H1 (cell line): Measurements from ENCODE around the gene YOD1. TPM values are rescaled to one million over a fixed set of nuclear protein-coding genes. Genes with fewer than 3 reads are reported as not detected.

Experiments
- BCL11A ChIP-seq, 2 experiments: IDR thresholded peaks; one replicate each; pipeline ENCODE4 v1.6.1; 2011; ENCODE audit warnings: low read depth in 2 of 2, low read length in 2 of 2, mild to moderate bottlenecking in 2 of 2
- CBX8 ChIP-seq: fragments of 300-800, 300-1000 bp; sonication (generic); IDR thresholded peaks from 2 replicates; pipeline ENCODE4 v1.7.1; 2016; ENCODE audit warnings: low read depth, low read length, borderline replicate concordance
- CHD2 ChIP-seq: IDR thresholded peaks from 2 replicates; pipeline ENCODE4 v1.6.1; 2012; ENCODE audit warnings: low read length, improper control_type of control experiment
- CREB1 ChIP-seq: IDR thresholded peaks from 2 replicates; pipeline ENCODE4 v1.6.1; 2012; ENCODE audit warnings: inconsistent platforms
- CTCF ChIP-seq, 3 experiments: IDR thresholded peaks; 1 replicate in 2 of 3; 2 replicates in 1 of 3; pipeline versions ENCODE4 v1.5.1 to v1.6.1; 2011; ENCODE audit warnings: low read length in 3 of 3, mild to moderate bottlenecking in 3 of 3, inconsistent platforms in 2 of 3, low read depth in 1 of 3, moderate library complexity in 1 of 3; ENCODE audit not compliant: insufficient read depth in 1 of 3; ENCODE audit errors: control extremely low read depth in 1 of 3
- GABPA ChIP-seq: IDR thresholded peaks from 2 replicates; pipeline ENCODE4 v1.6.1; 2011; ENCODE audit warnings: mild to moderate bottlenecking, low read length, moderate library complexity, borderline replicate concordance; ENCODE audit not compliant: insufficient read depth
- GTF2F1 ChIP-seq: IDR thresholded peaks from 2 replicates; pipeline ENCODE4 v1.6.1; 2012; ENCODE audit warnings: low read depth, low read length, improper control_type of control experiment, borderline replicate concordance
- HDAC2 ChIP-seq, 2 experiments: fragments of 300-600 bp in 1 of 2; sonication (generic) in 1 of 2; IDR thresholded peaks; 2 replicates each; pipeline ENCODE4 v1.6.1; 2011 to 2012; ENCODE audit warnings: low read depth in 2 of 2, low read length in 2 of 2, mild to moderate bottlenecking in 2 of 2, moderate library complexity in 2 of 2, borderline replicate concordance in 1 of 2, inconsistent platforms in 1 of 2
- MAFK ChIP-seq: IDR thresholded peaks from 2 replicates; pipeline ENCODE4 v1.6.1; 2012; ENCODE audit warnings: low read depth, mild to moderate bottlenecking, improper control_type of control experiment, low read length
- PHF8 ChIP-seq: fragments of 200-600 bp; sonication (generic); conservative IDR thresholded peaks from 2 replicates; pipeline ENCODE4 v1.7.1; 2012; ENCODE audit warnings: low read depth, mild to moderate bottlenecking, inconsistent platforms, low read length, moderate library complexity
- POU5F1 ChIP-seq: IDR thresholded peaks from 2 replicates; pipeline ENCODE4 v1.6.1; 2011; ENCODE audit warnings: low read depth, mild to moderate bottlenecking, low read length, moderate library complexity
- RFX5 ChIP-seq: IDR thresholded peaks from 2 replicates; pipeline ENCODE4 v1.6.1; 2011; ENCODE audit warnings: low read depth, low read length, improper control_type of control experiment, borderline replicate concordance
- RXRA ChIP-seq: IDR thresholded peaks from 2 replicates; pipeline ENCODE4 v1.6.1; 2011; ENCODE audit warnings: low read depth, mild to moderate bottlenecking, low read length, moderate library complexity; ENCODE audit not compliant: insufficient read depth
- SP1 ChIP-seq: IDR thresholded peaks from 2 replicates; pipeline ENCODE4 v1.6.1; 2011; ENCODE audit warnings: low read depth, low read length
- SUZ12 ChIP-seq: fragments of 200-600 bp; sonication (generic); IDR thresholded peaks from 2 replicates; pipeline ENCODE4 v1.6.1; 2012; ENCODE audit warnings: mild to moderate bottlenecking, inconsistent platforms, low read length, moderate library complexity, mixed read lengths
- TAF1 ChIP-seq: IDR thresholded peaks from 2 replicates; pipeline ENCODE4 v1.6.1; 2011; ENCODE audit warnings: mild to moderate bottlenecking, low read depth, low read length
- USF2 ChIP-seq: IDR thresholded peaks from 2 replicates; pipeline ENCODE4 v1.6.1; 2011; ENCODE audit warnings: low read length, improper control_type of control experiment
- YY1 ChIP-seq: IDR thresholded peaks from 2 replicates; pipeline ENCODE4 v1.6.1; 2011; ENCODE audit warnings: low read depth, mild to moderate bottlenecking, low read length
- polyA plus RNA-seq, 7 experiments: library from polyadenylated mRNA; depleted of rRNA in 3 of 7; stranded (reverse) in 5 of 7; unstranded in 2 of 7; fragments of >200 nt in 5 of 7; fragments of 200-250 nt in 2 of 7; gene quantifications; 1 replicate in 5 of 7; 2 replicates in 1 of 7; 4 replicates in 1 of 7; pipeline versions ENCODE4 v1.2.1 to v1.2.3, GENCODE V29; 2011 to 2013; ENCODE audit warnings: missing spikeins in 2 of 7, mixed read lengths in 2 of 7
- total RNA-seq: library from RNA; stranded (reverse); fragmentation: NEBNext Ultra II Directional; extraction: Animal tissue kit (Norgen Biotek cat#: 25700); gene quantifications from 2 replicates; pipeline ENCODE4 v1.2.1, GENCODE V29; 2021

The YOD1 gene
- total and polyA plus RNA-seq, 2 of the 8 experiments (the other 6 are each of a cell fraction or from before 2014, with no cell fraction given), result 1.9 to 11.8 TPM

GRCh38 chr1:207025146-207025880, 25.7 kb downstream of the YOD1 start (continued):
- no peak for TF ChIP-seq CBX8
- TF ChIP-seq CHD2, result no peak
- no peak for TF ChIP-seq CREB1
- no peak for TF ChIP-seq GTF2F1
- TF ChIP-seq RFX5, result no peak
- no peak for TF ChIP-seq HDAC2 (IDR thresholded peaks at IDR 0.05; ENCODE audit: borderline replicate concordance in 1 of 2, low read depth in 2 of 2, low read length in 2 of 2)
- TF ChIP-seq GABPA, result no peak
- TF ChIP-seq TAF1, result peak; percentile 39; the same call in 1 of the 2 replicates
- TF ChIP-seq POU5F1, result no peak
- TF ChIP-seq RXRA, result no peak
- TF ChIP-seq MAFK, result no peak
- no peak for TF ChIP-seq CTCF (IDR thresholded peaks at IDR 0.05; ENCODE audit: control extremely low read depth in 1 of 3, insufficient read depth in 1 of 3, low read depth in 1 of 3, low read length in 3 of 3)
- no peak for TF ChIP-seq YY1
- no peak for TF ChIP-seq BCL11A (IDR thresholded peaks at IDR 0.05; ENCODE audit: low read depth in 2 of 2, low read length in 2 of 2)
- no peak for TF ChIP-seq SUZ12
- TF ChIP-seq SP1, result peak; percentile 73
- TF ChIP-seq PHF8, result no peak
- TF ChIP-seq USF2, result no peak
